Kasumi-1 (cell line): ENCODE measurements around the gene FKBP5.
"Not testable (repeated sequence)": the region's sequence is repeated elsewhere in the genome, so short reads cannot be mapped to it uniquely, and the experiment has no call there.

Experiments
- DNase-seq, 2 experiments: peaks; one replicate each; lab custom pipeline; 2025; lab: John Stamatoyannopoulos, UW

FKBP5 gene

GRCh38 chr6:35688605-35689322 is at the start of gene FKBP5:
TSS of gene FKBP5 (minus strand) at chr6:35688915. CDS start at chr6:35642824, 46,091 bp downstream.
- DNase-seq, result peak; percentile 75 to 84

- DNase-seq, result peak; percentile 94 to 97
These were observed 48.9 kb upstream of the FKBP5 start for GRCh38 chr6:35737413-35738211.

- no peak for DNase-seq
These were observed 48.3 kb upstream of the FKBP5 start, which contains the start of gene ARMC12 for GRCh38 chr6:35736982-35737412. TSS of gene ARMC12 (plus strand) at chr6:35737032. CDS start at chr6:35737109, 77 bp downstream.

GRCh38 chr6:35736253-35736894 is 47.7 kb upstream of the FKBP5 start:
- peak; percentile 64 to 70 for DNase-seq

GRCh38 chr6:35735452-35735851 is 46.7 kb upstream of the FKBP5 start:
- DNase-seq, result no peak

- not testable (repeated sequence) for DNase-seq
These were observed 45.6 kb upstream of the FKBP5 start for GRCh38 chr6:35734319-35734718.

- no peak for DNase-seq
These were observed 44.9 kb upstream of the FKBP5 start for GRCh38 chr6:35733633-35734032.

- peak; percentile 90 for DNase-seq
These were observed 43.2 kb upstream of the FKBP5 start for GRCh38 chr6:35731736-35732532.

- peak; percentile 75 to 77 for DNase-seq
These were observed 42.7 kb upstream of the FKBP5 start for GRCh38 chr6:35731414-35731735.

- DNase-seq, result no peak
These were observed 42.2 kb upstream of the FKBP5 start for GRCh38 chr6:35730745-35731413.

- no peak for DNase-seq
These were observed 41.0 kb upstream of the FKBP5 start for GRCh38 chr6:35729722-35730121.

- peak in 1 of 2 experiments; percentile 16 for DNase-seq
These were observed 40.3 kb upstream of the FKBP5 start for GRCh38 chr6:35728683-35729678.

GRCh38 chr6:35727935-35728682 is 39.4 kb upstream of the FKBP5 start:
- DNase-seq, result peak; percentile 64 to 82

- DNase-seq, result peak; percentile 20 to 50
These were observed 38.7 kb upstream of the FKBP5 start for GRCh38 chr6:35727231-35727934.

- DNase-seq, result peak; percentile 78 to 84
These were observed 37.2 kb upstream of the FKBP5 start for GRCh38 chr6:35725721-35726438.

GRCh38 chr6:35725081-35725708 is 36.5 kb upstream of the FKBP5 start:
- no peak for DNase-seq

GRCh38 chr6:35724471-35724870 is 35.8 kb upstream of the FKBP5 start:
- DNase-seq, result no peak
